HG03439 (cell line): ENCODE data around the gene APOBEC3F.
"Not testable (repeated sequence)": the region's sequence is repeated elsewhere in the genome, so short reads cannot be mapped to it uniquely, and the experiment has no call there.

Experiments
- ATAC-seq: cut with Tn5 transposase; IDR thresholded peaks from one replicate; pipeline ENCODE4 v1.9.1; 2021; ENCODE audit warnings: mild to moderate bottlenecking, moderate library complexity; ENCODE audit not compliant: unreplicated experiment

The APOBEC3F gene

GRCh38 chr22:39068033-39068785 is 27.5 kb downstream of the APOBEC3F start:
- ATAC-seq, result no peak

- ATAC-seq, result no peak
Measured at GRCh38 chr22:39070186-39070585, 29.5 kb downstream of the APOBEC3F start.

GRCh38 chr22:39072581-39072981 is 31.9 kb downstream of the APOBEC3F start:
- not testable (repeated sequence) for ATAC-seq

GRCh38 chr22:39073981-39074380 is 33.3 kb downstream of the APOBEC3F start:
- no peak for ATAC-seq

GRCh38 chr22:39076155-39077025 is 35.7 kb downstream of the APOBEC3F start:
- ATAC-seq, result not testable (repeated sequence)

GRCh38 chr22:39077026-39077840 is 36.6 kb downstream of the APOBEC3F start, which contains the start of gene APOBEC3G:
Gene APOBEC3G (plus strand): TSS chr22:39077275. CDS start chr22:39077362, 87 bp downstream.
- peak; percentile 67 for ATAC-seq

GRCh38 chr22:39077912-39078311 is 37.2 kb downstream of the APOBEC3F start:
- not testable (repeated sequence) for ATAC-seq

- ATAC-seq, result no peak
Measured at GRCh38 chr22:39078329-39078728, 37.7 kb downstream of the APOBEC3F start.

- ATAC-seq, result not testable (repeated sequence)
Measured at GRCh38 chr22:39079054-39079637, 38.5 kb downstream of the APOBEC3F start.

GRCh38 chr22:39080052-39080762 is 39.5 kb downstream of the APOBEC3F start:
- ATAC-seq, result no peak

- no peak for ATAC-seq
Measured at GRCh38 chr22:39081016-39081415, 40.4 kb downstream of the APOBEC3F start.

GRCh38 chr22:39081598-39081997 is 40.9 kb downstream of the APOBEC3F start:
- ATAC-seq, result no peak

- no peak for ATAC-seq
Measured at GRCh38 chr22:39083212-39084165, 42.8 kb downstream of the APOBEC3F start.

GRCh38 chr22:39084666-39085065 is 44.0 kb downstream of the APOBEC3F start:
- no peak for ATAC-seq

GRCh38 chr22:39087098-39087497 is 46.4 kb downstream of the APOBEC3F start:
- ATAC-seq, result no peak

- no peak for ATAC-seq
Measured at GRCh38 chr22:39087881-39088684, 47.4 kb downstream of the APOBEC3F start.

- ATAC-seq, result no peak
Measured at GRCh38 chr22:39088685-39089032, 48.0 kb downstream of the APOBEC3F start.

- no peak for ATAC-seq
Measured at GRCh38 chr22:39089928-39090327, 49.3 kb downstream of the APOBEC3F start.
